BJ (cell line): ENCODE measurements around the gene TRMT11. TPM values are rescaled to one million over a fixed set of nuclear protein-coding genes. Genes with fewer than 3 reads are reported as not detected.

Source experiments
- CTCF ChIA-PET: fragments of 350-600 bp; formaldehyde crosslinking; extraction: SDS; loops from one replicate; lab custom pipeline; 2021; ENCODE audit warnings: antibody characterized with exemption, inconsistent platforms; lab: Yijun Ruan, JAX
- POLR2A ChIA-PET: fragments of 300-600 bp; sonication (Branson Sonifier 250); formaldehyde crosslinking; extraction: SDS; loops from one replicate; lab custom pipeline; 2021; ENCODE audit warnings: antibody characterized with exemption; lab: Charles Lee
- DNase-seq: peaks from one replicate; pipeline ENCODE4 v3.0.0-alpha.2; 2011; ENCODE audit warnings: low read depth
- H3K27me3 ChIP-seq: 2 replicates; pipeline ENCODE4 v1.6.0; 2011; ENCODE audit warnings: low read length; ENCODE audit not compliant: control insufficient read depth, insufficient read depth
- H3K36me3 ChIP-seq: 2 replicates; pipeline ENCODE4 v1.5.1; 2011; ENCODE audit warnings: low read length; ENCODE audit not compliant: control insufficient read depth, insufficient read depth
- H3K4me3 ChIP-seq: 2 replicates; pipeline ENCODE4 v1.5.1; 2011; ENCODE audit warnings: low read depth, mild to moderate bottlenecking, control low read depth, low read length
- CTCF ChIP-seq: IDR thresholded peaks from 2 replicates; pipeline ENCODE4 v1.5.1; 2011; ENCODE audit warnings: low read depth, mild to moderate bottlenecking, control low read depth, inconsistent platforms, low read length, moderate library complexity; ENCODE audit not compliant: insufficient read depth
- polyA plus RNA-seq: library from polyadenylated mRNA; depleted of rRNA; stranded (reverse); fragments of >200 nt; gene quantifications from 2 replicates; pipeline ENCODE4 v1.2.3, GENCODE V29; 2011

Gene TRMT11
- polyA plus RNA-seq, 1 experiment = 10.1 TPM

- DNase-seq = no peak
- no peak for TF ChIP-seq CTCF
- no peaks in the 10 kb centered on the region for H3K36me3 ChIP-seq
- POLR2A ChIA-PET = no interaction called here
- no peaks in the 10 kb centered on the region for H3K27me3 ChIP-seq
- no peak overlapping the region for H3K4me3 ChIP-seq
- CTCF ChIA-PET = no interaction called here
These were observed 5.3 kb downstream of the TRMT11 start for GRCh38 chr6:125991653-125992052.

GRCh38 chr6:125994670-125995488 is 8.5 kb downstream of the TRMT11 start:
- no peak for DNase-seq
- TF ChIP-seq CTCF = no peak
- H3K36me3 ChIP-seq = no peaks in the 10 kb centered on the region
- no peak overlapping the region for H3K4me3 ChIP-seq
- CTCF ChIA-PET = interaction anchor here (0.7 to 3.5 kb wide), 19 partner anchors 9 to 1721 kb away, joined by 3 to 23 read pairs (median 4); partner anchors contain the start of genes NCOA7, RNF146, RSPO3 and TRMT11
- POLR2A ChIA-PET = no interaction called here
- no peaks in the 10 kb centered on the region for H3K27me3 ChIP-seq

DNA sequence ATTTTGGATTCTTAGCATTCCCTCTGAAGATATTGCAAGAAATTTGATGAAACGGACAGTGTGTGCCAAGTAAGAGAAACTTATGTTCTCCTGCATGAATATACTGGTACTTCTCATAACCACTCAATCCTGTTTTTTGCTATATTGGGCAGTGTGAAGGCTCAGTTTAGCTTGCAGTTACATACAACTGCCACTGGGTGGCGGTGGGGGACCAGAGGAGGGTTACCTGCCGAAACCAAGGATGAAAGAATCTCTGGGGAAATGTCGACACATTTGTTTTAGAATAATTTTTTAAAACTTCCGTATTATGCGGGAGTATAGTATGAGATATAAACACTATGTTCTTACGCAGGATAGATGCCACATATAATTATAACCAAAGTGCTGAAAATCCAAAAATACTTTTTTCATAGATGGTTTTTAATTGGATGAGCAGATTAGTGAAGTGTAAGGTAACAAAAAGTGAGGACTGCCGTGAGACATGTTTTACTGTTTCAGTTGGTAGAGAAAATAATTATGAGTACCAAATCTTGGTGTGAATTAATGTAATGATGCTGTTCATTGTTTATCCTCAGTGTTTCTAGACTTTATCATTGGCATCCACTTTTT is 9.7 kb downstream of the TRMT11 start:
- POLR2A ChIA-PET = no interaction called here
- TF ChIP-seq CTCF = peak; percentile 95
- no peaks in the 10 kb centered on the region for H3K27me3 ChIP-seq
- H3K36me3 ChIP-seq = no peaks in the 10 kb centered on the region
- CTCF ChIA-PET = interaction anchor here (0.6 to 3.5 kb wide), 21 partner anchors 9 to 1275 kb away, joined by 3 to 23 read pairs (median 4); partner anchors contain the start of genes RNF146, RSPO3 and TRMT11
- no peak for DNase-seq
- H3K4me3 ChIP-seq = no peak overlapping the region

GRCh38 chr6:126002755-126003679 is 16.7 kb downstream of the TRMT11 start:
- no peak overlapping the region for H3K4me3 ChIP-seq
- CTCF ChIA-PET = interaction anchor here (2.6 kb wide), 1 partner anchor 10 kb away, joined by 6 read pairs; no protein-coding TSS in a partner anchor
- POLR2A ChIA-PET = no interaction called here
- no peak for DNase-seq
- TF ChIP-seq CTCF = no peak
- H3K36me3 ChIP-seq = no peaks in the 10 kb centered on the region
- no peaks in the 10 kb centered on the region for H3K27me3 ChIP-seq
